GM12891 (cell line): ENCODE results near the gene ZNF626. TPM values are rescaled to one million over a fixed set of nuclear protein-coding genes. Genes with fewer than 3 reads are reported as not detected.
A peak's percentile ranks its signal among the peaks of the same experiment; 100 is the strongest.
"Not testable (repeated sequence)": the region's sequence is repeated elsewhere in the genome, so short reads cannot be mapped to it uniquely, and the experiment has no call there.

Source experiments
- DNase-seq: peaks from one replicate; pipeline ENCODE4 v3.0.0; 2011; ENCODE audit warnings: low spot score; ENCODE audit not compliant: insufficient read length
- FAIRE-seq: peaks from 2 replicates; lab custom pipeline; 2011; peaks lifted over from hg19 to GRCh38; lab: Jason Lieb, UNC
- PAX5 ChIP-seq: IDR thresholded peaks from 2 replicates; pipeline ENCODE4 v1.6.1; 2011; ENCODE audit warnings: low read length, moderate library complexity, mild to moderate bottlenecking; ENCODE audit not compliant: insufficient read depth, severe bottlenecking
- POLR2A ChIP-seq: IDR thresholded peaks from 2 replicates; pipeline ENCODE4 v1.6.1; 2011; ENCODE audit warnings: low read depth, low read length, control low read depth
- POLR2AphosphoS5 ChIP-seq: IDR thresholded peaks from 2 replicates; pipeline ENCODE4 v1.6.1; 2011; ENCODE audit warnings: low read depth, low read length, control low read depth
- POU2F2 ChIP-seq: IDR thresholded peaks from 2 replicates; pipeline ENCODE4 v1.6.1; 2011; ENCODE audit warnings: low read depth, mild to moderate bottlenecking, control low read depth, low read length, moderate library complexity
- SPI1 ChIP-seq: IDR thresholded peaks from 2 replicates; pipeline ENCODE4 v1.6.1; 2011; ENCODE audit warnings: low read depth, low read length, control low read depth
- TAF1 ChIP-seq: IDR thresholded peaks from 2 replicates; pipeline ENCODE4 v1.6.1; 2011; ENCODE audit warnings: low read depth, low read length, control low read depth
- polyA plus RNA-seq: library from polyadenylated mRNA; unstranded; fragments of >200 nt; gene quantifications from one replicate; pipeline ENCODE4 v1.2.1, GENCODE V29; 2012; ENCODE audit warnings: low read depth, missing spikeins, inconsistent platforms; ENCODE audit not compliant: missing spikeins

ZNF626 gene
- 1.3 TPM for polyA plus RNA-seq

DNA sequence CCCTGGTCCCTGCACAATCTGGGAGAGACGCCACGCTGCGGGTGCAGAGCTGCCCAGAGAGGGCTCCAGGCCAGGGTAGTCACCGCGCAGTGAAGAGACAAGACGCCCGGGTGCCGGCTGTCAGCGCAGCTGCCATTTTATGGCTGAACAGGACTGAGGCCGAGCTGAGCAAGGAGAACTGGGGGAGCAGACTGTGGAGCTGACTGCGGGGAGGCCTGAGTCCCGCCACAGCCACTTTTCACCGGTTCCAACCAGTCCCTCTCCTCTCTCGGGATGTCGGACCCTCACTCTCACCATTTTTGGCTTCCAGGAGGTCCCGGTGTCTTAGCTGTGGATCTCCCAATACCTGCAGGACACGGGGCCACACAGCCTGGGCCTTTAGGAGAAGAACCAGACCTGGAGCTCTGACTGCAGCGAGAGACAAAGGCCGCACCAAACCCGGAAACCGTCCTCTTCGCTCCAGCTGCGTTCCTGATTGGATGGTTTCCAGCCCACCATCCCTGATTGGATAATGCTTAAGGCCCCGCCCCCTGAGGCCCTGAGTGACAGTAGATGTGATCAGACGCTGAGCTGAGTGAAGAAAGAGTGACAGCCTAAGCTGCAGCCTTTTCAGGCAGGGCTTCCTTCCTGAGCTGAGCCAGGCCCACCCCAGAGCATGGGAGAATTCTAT, at the start of gene ZNF626:
ZNF626 (minus strand) TSS at position 422 of the 670 bp plus-strand sequence; CDS start at position 297, 125 bp downstream.
- TF ChIP-seq TAF1 = no peak
- TF ChIP-seq POLR2A = 0 out of 2 replicates have a peak, but pooled peaks have one; percentile 45
- DNase-seq (peak; percentile 44), FAIRE-seq (peak; percentile 23)

DNA sequence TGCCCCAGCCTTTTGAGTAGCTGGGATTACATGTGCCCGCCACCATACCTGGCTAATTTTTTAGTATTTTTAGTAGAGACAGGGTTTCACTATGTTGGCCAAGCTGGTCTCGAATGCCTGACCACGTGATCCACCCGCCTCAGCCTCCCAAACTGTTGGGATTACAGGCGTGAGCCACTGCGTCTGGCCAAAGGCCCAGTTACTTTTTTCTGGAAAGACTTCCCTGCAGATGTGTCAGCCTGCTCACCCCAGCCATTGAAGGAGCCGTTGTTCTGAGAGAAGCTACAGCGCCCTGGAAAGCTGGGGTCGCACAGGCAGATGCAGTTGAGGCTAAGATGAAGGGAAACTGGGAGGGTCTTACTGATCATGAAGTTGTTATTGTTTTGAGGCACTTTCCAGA, 7.9 kb upstream of the ZNF626 start:
- DNase-seq (no peak), FAIRE-seq (no peak)
- TF ChIP-seq PAX5 (no peak), POLR2AphosphoS5 (no peak), POLR2A (no peak), POU2F2 (no peak), TAF1 (no peak), SPI1 (no peak)

- DNase-seq (no peak), FAIRE-seq (no peak)
- TF ChIP-seq TAF1 = no peak
- TF ChIP-seq POLR2AphosphoS5 = no peak
- no peak for TF ChIP-seq SPI1
- TF ChIP-seq POLR2A = no peak
- no peak for TF ChIP-seq POU2F2
- no peak for TF ChIP-seq PAX5
Measured at GRCh38 chr19:20667281-20667680, 5.9 kb upstream of the ZNF626 start.

- FAIRE-seq = no peak
- no peak for TF ChIP-seq POU2F2
- no peak for TF ChIP-seq TAF1
- no peak for DNase-seq
Measured at GRCh38 chr19:20664901-20665781, 3.8 kb upstream of the ZNF626 start.

DNA sequence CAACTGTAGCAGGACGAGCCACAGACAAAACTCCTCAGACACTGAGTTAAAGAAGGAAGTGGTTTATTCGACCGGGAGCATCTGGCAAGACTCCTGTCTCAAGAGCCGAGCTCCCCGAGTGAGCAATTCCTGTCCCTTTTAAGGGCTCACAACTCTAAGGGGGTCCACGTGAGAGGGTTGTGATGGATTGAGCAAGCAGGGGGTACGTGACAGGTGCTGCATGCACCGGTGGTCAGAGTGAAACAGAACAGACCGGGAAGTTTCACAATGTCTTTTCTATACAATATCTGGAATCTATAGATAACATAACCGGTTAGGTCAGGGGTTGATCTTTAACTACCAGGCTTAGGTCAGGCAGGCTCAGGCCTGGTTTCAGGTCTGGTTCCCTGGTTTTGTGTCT, 3.1 kb upstream of the ZNF626 start:
- not testable (repeated sequence) for FAIRE-seq, DNase-seq

DNA sequence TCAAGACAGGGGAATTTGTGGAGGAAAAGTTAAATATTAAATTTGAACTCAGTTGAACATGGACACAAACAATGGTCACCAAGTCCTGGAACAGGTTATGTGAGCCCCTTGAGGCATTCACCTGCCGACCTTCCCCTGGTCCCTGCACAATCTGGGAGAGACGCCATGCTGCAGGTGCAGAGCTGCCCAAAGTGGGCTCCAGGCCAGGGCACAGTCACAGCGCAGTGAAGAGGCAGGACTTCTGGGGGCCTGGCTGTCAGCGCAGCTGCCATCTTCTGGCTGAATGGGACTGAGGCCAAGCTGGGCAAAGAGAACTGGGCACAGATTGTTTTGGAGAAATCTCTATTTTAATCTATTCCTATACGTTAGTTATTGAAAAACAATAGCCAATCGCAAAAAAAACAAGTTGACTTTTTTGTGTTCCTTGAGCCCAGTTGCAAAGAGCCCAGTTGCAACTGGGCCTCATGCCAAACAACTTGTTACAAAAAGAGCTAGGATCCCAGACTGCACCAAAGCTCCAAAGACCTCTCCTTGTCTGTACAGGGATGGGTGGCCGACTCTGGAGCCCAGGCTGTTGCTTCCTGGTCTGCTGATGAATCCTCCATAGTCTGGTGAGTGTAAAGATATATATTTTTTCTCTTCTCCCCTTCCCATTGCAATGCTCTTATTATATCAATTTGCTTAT, 1.2 kb upstream of the ZNF626 start:
- TF ChIP-seq POU2F2 (no peak), POLR2AphosphoS5 (no peak), SPI1 (no peak)
- no peak for DNase-seq

GRCh38 chr19:20660473-20661140, 764 bp downstream of the ZNF626 start:
- no peak for FAIRE-seq
- no peak for DNase-seq
- TF ChIP-seq POU2F2 = no peak
- no peak for TF ChIP-seq SPI1
- no peak for TF ChIP-seq POLR2A
- TF ChIP-seq POLR2AphosphoS5 = no peak
- no peak for TF ChIP-seq TAF1
- no peak for TF ChIP-seq PAX5

More for the DNA sequence above, 1.2 kb upstream of the ZNF626 start:
- no peak for FAIRE-seq

DNA sequence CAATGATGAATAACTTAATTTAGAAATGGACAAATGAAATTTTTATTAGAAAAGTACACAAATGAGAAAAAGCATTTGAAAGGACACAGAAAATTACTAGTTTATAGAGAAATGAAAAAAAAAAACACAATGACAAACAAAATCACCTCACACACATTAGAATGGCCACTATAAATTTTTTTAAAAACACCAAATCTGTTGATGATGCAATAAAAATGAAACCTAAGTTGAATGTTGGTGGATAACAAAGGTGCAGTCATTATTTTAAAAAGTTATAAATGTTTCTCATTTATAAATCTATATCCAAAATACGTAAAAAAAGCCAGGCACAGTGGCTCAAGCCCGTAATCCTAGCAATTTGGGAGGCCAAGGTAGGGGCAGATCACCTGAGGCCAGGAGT, 20.8 kb downstream of the ZNF626 start:
- DNase-seq (no peak), FAIRE-seq (no peak)
- TF ChIP-seq SPI1 (no peak), TAF1 (no peak), POLR2A (no peak), POU2F2 (no peak), POLR2AphosphoS5 (no peak)

DNA sequence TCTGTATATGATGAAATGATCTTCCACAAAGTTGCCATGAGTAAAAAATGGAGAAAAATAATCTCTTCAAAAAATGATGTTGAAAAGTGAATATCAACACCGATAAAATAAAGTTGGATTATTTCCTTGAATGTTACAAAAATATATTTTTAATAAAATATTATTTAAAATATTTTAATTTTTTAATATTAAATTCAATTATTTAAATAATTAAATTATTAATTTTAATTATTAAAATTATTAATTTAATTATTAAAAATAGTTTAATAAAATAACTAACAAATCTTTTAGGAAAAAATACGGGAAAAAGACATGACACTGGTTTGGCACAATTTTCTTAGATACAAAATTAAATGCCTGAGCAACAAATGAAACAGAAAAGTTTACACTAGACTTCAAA, 21.3 kb downstream of the ZNF626 start:
- TF ChIP-seq POLR2AphosphoS5 (no peak), PAX5 (no peak), POU2F2 (no peak), TAF1 (no peak), SPI1 (no peak), POLR2A (no peak)
- DNase-seq (no peak), FAIRE-seq (no peak)

DNA sequence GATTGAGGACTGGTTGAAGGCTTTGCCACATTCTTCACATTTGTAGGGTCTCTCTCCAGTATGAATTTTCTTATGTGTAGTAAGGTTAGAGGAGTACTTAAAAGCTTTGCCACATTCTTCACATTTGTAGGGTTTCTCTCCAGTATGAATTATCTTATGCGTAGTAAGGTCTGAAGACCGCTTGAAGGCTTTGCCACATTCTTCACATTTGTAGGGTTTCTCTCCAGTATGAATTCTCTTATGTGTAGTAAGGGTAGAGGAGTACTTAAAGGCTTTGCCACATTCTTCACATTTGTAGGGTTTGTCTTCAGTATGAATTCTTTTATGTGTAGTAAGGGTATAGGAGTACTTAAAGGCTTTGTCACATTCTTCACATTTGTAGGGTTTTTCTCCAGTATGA, 36.8 kb downstream of the ZNF626 start:
- DNase-seq, FAIRE-seq: not testable (repeated sequence)
